IPS DF 6.9 (cell line): ENCODE measurements around the gene DHX8.
"Not testable (repeated sequence)": the region's sequence is repeated elsewhere in the genome, so short reads cannot be mapped to it uniquely, and the experiment has no call there.

Experiments
- DNase-seq: peaks from one replicate; pipeline ENCODE4 v3.0.0-alpha.2; 2013; ENCODE audit warnings: low read depth, low spot score
- H3K27ac ChIP-seq: one replicate; pipeline ENCODE4 v1.5.1; 2013; ENCODE audit warnings: low read length, control low read depth
- H3K27me3 ChIP-seq: 2 replicates; pipeline ENCODE4 v1.6.1; 2013; ENCODE audit warnings: mild to moderate bottlenecking, low read length; ENCODE audit not compliant: control insufficient read depth, insufficient read depth
- H3K36me3 ChIP-seq: 2 replicates; pipeline ENCODE4 v1.6.1; 2013; ENCODE audit warnings: low read length; ENCODE audit not compliant: control insufficient read depth, insufficient read depth
- H3K4me1 ChIP-seq: 2 replicates; pipeline ENCODE4 v1.6.1; 2013; ENCODE audit warnings: low read length; ENCODE audit not compliant: control insufficient read depth, insufficient read depth
- H3K4me3 ChIP-seq: 2 replicates; pipeline ENCODE4 v1.5.1; 2013; ENCODE audit warnings: mild to moderate bottlenecking, low read length
- H3K9me3 ChIP-seq: 2 replicates; pipeline ENCODE4 v1.6.1; 2013; ENCODE audit warnings: low read length, inconsistent platforms; ENCODE audit not compliant: control insufficient read depth, insufficient read depth
- WGBS: extraction: QIAGEN DNeasy Blood & Tissue Kit; methylation state at CpG from one replicate; pipeline ENCODE4 v1.1.7; 2013; ENCODE audit warnings: mixed read lengths, missing lambda C conversion rate; ENCODE audit not compliant: insufficient read length, insufficient coverage; 5-methylcytosine and 5-hydroxymethylcytosine counted together

DHX8 gene

DNA sequence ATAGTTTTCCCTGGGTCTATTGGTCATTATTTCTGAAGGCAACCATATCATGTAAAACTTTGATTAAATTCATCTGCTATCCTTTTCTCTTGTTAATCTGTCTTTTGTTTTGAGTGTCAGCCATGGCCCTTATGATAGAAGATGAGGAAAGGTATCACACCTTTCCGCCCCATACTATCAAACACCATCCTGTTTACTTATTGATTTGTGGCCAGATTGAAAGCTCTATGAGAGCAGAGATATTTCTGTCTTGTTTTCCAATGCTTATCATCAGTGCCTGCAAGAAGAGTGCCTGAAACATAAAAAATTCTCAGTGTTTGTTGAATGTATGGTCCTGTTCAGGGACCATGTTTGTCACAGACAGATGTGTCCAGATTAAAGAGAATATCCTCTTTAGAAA, 22.6 kb upstream of the DHX8 start:
- no peaks in the 10 kb centered on the region for H3K9me3 ChIP-seq
- no peaks in the 10 kb centered on the region for H3K4me1 ChIP-seq
- H3K27ac ChIP-seq = no peak overlapping the region
- H3K36me3 ChIP-seq = no peaks in the 10 kb centered on the region
- H3K27me3 ChIP-seq = no peaks in the 10 kb centered on the region
- DNase-seq = no peak
- no peak overlapping the region for H3K4me3 ChIP-seq
- WGBS = no CpG with 5 or more reads among the region's 1 CpG

DNA sequence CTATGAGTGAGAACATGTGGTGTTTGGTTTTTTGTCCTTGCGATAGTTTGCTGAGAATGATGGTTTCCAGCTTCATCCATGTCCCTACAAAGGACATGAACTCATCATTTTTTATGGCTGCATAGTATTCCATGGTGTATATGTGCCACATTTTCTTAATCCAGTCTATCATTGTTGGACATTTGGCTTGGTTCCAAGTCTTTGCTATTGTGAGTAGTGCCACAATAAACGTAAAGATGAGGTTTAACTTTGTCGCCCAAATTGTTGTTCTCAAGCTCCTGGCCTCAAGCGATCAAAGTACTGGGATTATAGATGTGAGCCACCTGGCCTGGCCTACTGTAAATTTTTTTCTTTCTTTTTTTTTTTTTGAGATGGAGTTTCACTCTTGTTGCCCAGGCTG, 21.2 kb upstream of the DHX8 start:
- H3K9me3 ChIP-seq, H3K27me3 ChIP-seq, H3K36me3 ChIP-seq, H3K27ac ChIP-seq, H3K4me3 ChIP-seq, DNase-seq, H3K4me1 ChIP-seq: not testable (repeated sequence)
- WGBS = no CpG with 5 or more reads among the region's 4 CpGs

DNA sequence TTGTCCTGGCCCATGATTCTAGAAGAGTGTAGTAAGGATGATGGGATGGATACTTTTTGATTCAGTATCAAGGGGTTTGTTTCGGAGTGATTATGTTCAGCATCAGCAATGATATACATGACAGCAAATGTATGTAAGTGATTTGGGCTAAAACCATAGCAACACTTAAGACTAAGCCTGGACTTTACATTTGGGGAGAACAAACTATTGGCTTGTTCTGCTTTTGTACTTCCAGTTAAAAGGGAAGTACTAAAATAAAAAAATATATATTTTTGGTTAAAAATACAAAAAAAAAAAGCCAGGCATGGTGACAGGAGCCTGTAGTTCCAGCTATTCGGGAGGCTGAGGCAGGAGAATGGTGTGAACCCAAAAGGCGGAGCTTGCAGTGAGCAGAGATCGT, 20.5 kb upstream of the DHX8 start:
- H3K4me3 ChIP-seq = no peak overlapping the region
- H3K27ac ChIP-seq = no peak overlapping the region
- WGBS = no CpG with 5 or more reads among the region's 4 CpGs

DNA sequence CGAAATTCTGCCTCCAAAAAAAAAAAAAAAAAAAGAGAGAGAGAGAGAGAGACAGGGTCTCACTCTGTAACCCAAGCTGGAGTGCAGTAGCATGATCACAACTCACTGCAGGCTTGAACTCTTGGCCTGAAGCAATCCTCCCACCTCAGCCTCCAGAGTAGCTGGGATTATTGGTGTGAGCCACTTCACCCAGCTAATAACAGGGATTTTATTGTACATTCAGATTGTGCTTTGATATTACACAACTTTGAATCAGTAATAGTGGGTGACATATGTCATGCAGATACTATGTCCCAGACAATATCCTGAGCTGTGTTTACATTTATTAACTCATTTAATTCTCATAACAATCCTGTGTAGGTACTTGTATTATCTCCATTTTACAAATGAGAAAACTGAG, 19.7 kb upstream of the DHX8 start:
- WGBS = no CpG with 5 or more reads among the region's 1 CpG
- Histone ChIP-seq H3K36me3 (no peaks in the 10 kb centered on the region), H3K27me3 (no peaks in the 10 kb centered on the region), H3K4me1 (no peaks in the 10 kb centered on the region), H3K9me3 (no peaks in the 10 kb centered on the region), H3K4me3 (no peak overlapping the region), H3K27ac (no peak overlapping the region)
- DNase-seq = no peak

More for the DNA sequence above, 20.5 kb upstream of the DHX8 start:
- H3K36me3 ChIP-seq = no peaks in the 10 kb centered on the region
- no peaks in the 10 kb centered on the region for H3K27me3 ChIP-seq
- no peaks in the 10 kb centered on the region for H3K9me3 ChIP-seq
- DNase-seq = no peak
- no peaks in the 10 kb centered on the region for H3K4me1 ChIP-seq

DNA sequence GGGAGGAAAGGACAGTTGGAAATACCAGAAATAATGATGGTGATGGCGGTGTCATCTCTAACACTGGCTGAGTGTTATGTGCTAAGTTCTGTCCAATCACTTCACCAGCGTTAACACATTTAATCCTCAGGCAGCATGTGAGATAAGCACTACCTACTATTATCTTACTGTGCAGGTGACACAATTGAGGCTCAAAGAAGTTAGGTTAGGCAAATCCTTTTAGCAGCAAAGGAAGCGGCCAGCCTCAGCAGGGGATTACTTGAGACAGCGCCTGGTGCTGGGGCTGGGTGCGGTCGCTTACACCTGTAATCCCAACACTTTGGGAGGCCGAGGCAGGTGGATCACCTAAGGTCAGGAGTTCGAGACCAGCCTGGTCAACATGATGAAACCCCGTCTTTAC, 18.7 kb upstream of the DHX8 start:
- no CpG with 5 or more reads among the region's 9 CpGs for WGBS
- no peaks in the 10 kb centered on the region for H3K9me3 ChIP-seq
- H3K36me3 ChIP-seq = no peaks in the 10 kb centered on the region
- no peaks in the 10 kb centered on the region for H3K27me3 ChIP-seq
- DNase-seq = no peak
- no peaks in the 10 kb centered on the region for H3K4me1 ChIP-seq
- H3K4me3 ChIP-seq = no peak overlapping the region
- no peak overlapping the region for H3K27ac ChIP-seq

DNA sequence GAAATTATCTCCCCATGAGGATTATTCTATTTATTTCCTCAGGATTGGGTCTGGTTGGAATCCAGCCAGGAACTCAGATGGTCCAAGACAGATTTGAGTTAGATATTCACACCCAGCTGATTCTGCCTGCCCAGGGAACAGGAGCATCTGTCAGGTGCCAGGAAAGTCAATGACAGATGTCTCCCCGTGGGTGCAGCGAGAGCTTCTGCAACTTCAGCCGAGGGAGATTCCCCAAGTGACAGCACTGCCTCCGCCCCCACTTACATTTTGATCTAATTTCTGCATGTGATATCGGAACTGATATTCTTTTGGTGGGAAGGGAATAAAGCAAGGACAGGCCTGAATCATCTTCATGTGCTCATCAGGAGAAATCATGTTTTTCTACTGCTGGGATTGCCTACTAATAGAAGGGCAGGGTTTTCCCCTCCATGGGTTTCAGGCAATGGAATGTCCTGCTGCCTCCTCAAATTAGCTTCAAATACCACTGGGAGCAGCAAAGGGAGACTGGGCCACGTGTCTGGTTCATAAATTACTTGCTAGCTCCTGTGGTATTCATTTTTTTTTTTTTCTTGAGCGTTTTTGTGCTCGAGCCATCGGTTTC, 15.7 kb upstream of the DHX8 start:
- Histone ChIP-seq H3K36me3 (no peaks in the 10 kb centered on the region), H3K4me3 (no peak overlapping the region), H3K27ac (no peak overlapping the region), H3K27me3 (no peaks in the 10 kb centered on the region), H3K4me1 (no peaks in the 10 kb centered on the region), H3K9me3 (no peaks in the 10 kb centered on the region)
- DNase-seq = no peak
- WGBS = no CpG with 5 or more reads among the region's 9 CpGs

DNA sequence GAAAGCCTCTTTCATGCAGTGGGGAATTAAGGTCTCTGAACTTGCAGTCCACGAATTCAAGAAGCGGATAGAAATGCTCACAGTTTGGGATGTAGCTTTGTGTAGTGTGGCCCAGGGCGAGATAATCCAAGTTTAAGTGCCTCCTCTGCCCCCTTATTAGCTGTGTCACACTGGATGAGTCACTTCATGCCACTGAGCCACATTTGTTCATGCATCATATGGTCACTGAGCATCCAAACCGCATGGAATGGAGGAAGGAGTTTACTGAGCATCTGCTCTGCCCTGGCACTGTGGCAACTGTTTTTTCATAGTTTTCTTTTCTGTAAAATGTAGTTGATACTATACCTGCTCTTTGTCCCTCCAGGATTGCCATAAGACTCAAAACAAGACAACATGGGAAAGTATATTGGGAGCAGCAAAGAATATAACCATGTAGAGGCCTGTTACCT, 15.1 kb upstream of the DHX8 start:
- Histone ChIP-seq H3K27me3 (no peaks in the 10 kb centered on the region), H3K9me3 (no peaks in the 10 kb centered on the region), H3K27ac (no peak overlapping the region), H3K4me1 (no peaks in the 10 kb centered on the region), H3K36me3 (no peaks in the 10 kb centered on the region), H3K4me3 (no peak overlapping the region)
- WGBS = no CpG with 5 or more reads among the region's 4 CpGs
- no peak for DNase-seq

DNA sequence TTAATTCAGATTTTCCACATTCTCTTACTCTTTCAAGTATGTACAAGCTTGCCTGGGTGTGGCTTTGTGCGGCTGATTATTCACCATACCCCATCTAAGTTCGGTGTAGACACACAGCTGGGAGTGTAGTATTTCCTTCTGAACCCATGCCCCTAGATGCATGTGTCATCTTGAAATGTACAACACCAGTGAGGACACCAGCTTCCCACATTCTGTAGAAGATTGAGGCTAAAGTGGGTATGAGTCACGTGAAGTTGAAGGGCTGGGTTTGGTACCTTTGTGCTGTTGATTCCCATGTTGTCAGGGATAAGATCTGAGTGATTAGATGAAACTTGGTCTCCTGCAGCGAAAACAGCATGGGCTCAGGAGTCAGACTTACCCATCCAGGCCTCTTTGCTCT, 14.6 kb upstream of the DHX8 start:
- no peaks in the 10 kb centered on the region for H3K4me1 ChIP-seq
- H3K27me3 ChIP-seq = no peaks in the 10 kb centered on the region
- DNase-seq = no peak
- no peaks in the 10 kb centered on the region for H3K36me3 ChIP-seq
- no CpG with 5 or more reads among the region's 4 CpGs for WGBS
- H3K27ac ChIP-seq = no peak overlapping the region
- H3K4me3 ChIP-seq = no peak overlapping the region
- H3K9me3 ChIP-seq = no peaks in the 10 kb centered on the region

DNA sequence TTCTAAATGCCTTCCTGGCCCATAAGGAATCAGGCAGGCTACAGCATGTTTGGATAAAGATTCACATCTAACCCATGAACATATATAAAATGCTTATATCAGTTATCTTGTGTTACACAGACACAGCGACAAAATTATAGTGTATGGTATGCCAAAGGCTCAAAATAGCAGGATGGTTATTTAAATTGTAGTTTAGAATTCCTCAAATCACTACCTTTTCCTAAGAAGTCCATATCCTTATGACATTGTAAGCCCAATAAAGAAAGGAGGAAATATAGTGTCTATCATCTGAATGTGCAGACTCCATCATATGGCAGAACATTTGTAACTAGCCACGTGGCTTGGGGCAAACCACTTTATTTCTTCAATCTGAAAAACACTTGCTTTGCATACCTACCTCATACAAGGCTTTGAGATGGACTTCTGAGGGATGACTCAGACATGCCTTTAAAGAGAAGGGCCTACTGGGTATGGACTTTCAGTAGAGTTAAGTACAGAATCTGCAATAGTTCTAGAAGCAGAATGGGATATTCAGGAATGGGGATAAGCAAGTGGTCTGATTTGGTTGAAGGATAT, 12.1 kb upstream of the DHX8 start:
- no peaks in the 10 kb centered on the region for H3K9me3 ChIP-seq
- H3K4me1 ChIP-seq = no peaks in the 10 kb centered on the region
- no peak overlapping the region for H3K27ac ChIP-seq
- WGBS = no CpG with 5 or more reads among the region's 2 CpGs
- H3K36me3 ChIP-seq = no peaks in the 10 kb centered on the region
- DNase-seq = no peak
- no peaks in the 10 kb centered on the region for H3K27me3 ChIP-seq
- no peak overlapping the region for H3K4me3 ChIP-seq

DNA sequence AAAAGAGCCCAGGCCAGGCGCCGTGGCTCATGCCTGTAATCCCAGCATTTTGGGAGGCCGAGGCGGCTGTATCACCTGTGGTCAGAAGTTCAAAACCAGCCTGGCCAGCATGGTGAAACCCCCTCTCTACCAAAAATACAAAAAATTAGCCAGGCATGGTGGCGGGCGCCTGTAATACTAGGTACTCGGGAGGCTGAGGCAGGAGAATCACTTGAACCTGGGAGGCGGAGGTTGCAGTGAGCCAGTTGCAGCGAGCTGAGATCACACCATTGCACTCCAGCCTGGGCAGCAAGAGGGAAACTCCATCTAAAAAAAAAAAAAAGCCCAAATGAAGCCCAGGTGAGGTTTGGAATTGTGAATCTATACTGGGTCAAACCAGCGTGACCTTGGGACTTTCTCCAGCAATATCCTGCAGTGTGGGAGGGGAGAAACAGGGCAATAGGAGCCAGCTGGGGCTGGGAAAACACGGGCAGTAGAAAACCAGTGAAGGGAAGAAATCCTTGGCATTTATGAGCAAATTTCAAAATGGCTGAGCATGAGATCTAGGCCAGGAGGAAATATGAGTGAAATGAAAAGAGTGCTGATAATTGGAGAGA, 8.2 kb upstream of the DHX8 start:
- H3K9me3 ChIP-seq = no peaks in the 10 kb centered on the region
- no CpG with 5 or more reads among the region's 11 CpGs for WGBS
- no peak overlapping the region for H3K4me3 ChIP-seq
- H3K36me3 ChIP-seq = no peaks in the 10 kb centered on the region
- DNase-seq = no peak
- H3K27ac ChIP-seq = no peak overlapping the region
- no peaks in the 10 kb centered on the region for H3K4me1 ChIP-seq
- no peaks in the 10 kb centered on the region for H3K27me3 ChIP-seq

DNA sequence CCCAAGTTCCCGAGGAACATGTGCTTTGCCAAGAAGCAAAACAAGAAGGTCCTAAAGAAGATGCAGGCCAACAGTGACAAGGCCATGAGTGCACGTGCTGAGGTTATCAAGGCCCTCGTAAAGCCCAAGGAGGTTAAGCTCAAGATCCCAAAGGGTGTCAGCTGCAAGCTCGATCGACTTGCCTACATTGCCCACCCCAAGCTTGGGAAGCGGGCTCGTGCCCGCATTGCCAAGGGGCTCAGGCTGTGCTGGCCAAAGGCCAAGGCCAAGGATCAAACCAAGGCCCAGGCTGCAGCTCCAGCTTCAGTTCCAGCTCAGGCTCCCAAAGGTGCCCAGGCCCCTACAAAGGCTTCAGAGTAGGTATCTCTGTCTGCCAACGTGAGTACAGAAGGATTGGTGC, 7.5 kb upstream of the DHX8 start:
- not testable (repeated sequence) for H3K4me3 ChIP-seq, DNase-seq, H3K27me3 ChIP-seq, H3K4me1 ChIP-seq, H3K9me3 ChIP-seq, H3K36me3 ChIP-seq, H3K27ac ChIP-seq
- WGBS = no CpG with 5 or more reads among the region's 9 CpGs
